ENCODE results near the gene GNB1. TPM values are rescaled to one million over a fixed set of nuclear protein-coding genes. Genes with fewer than 3 reads are reported as not detected.
A peak's percentile ranks its signal among the peaks of the same experiment; 100 is the strongest.

The GNB1 gene
- total and polyA plus RNA-seq, 9 of the 15 experiments (the other 6 are each of a cell fraction or from before 2014, with no cell fraction given): 34.3 to 388 (median 114) TPM

DNA sequence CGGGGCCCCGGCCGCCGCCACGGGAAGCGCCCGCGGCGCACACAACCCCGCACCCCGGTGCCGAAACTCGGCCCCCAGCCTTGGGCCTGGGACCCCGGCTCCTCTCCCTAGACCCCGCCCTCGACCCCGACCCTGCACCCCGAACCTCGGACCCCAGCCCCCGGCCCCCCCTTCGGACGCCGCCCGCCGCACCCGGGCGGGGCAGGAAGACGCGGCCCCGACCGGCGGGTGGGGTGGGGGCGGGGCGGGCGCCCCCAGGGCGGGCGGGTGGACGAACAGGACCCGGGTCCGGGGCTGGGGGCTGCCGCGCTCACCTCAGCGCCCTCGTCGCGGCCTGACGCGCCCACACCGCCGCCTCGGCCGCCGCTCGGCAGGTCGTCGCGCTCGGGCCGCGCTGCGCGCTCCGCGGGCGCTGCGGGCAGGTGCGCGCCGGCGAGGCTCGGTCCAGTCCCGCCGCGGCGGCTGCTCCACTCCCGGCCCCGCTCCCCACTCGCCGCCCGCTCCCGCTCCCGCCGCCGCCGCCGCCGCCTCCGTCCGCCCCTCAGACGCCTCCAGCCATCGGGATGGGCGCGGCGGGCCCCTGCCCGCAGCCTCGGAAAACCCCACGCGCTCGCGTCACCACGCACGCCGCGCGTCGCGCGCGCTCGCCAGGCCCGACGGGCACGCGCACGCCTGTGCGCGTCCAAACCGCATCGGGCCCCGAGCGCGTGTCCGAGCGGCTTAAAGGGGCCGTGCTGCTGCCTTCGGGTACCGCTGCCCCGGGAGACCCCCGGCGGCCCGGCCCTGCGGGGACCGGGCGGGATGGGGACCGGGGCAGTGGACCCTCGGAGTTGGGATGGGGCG is at the start of gene GNB1 (continued):
- TF ChIP-seq FOXA3 (CRISPR knock-in tag; conservative IDR thresholded peaks at IDR 0.05 in 1 of 2, IDR thresholded peaks at IDR 0.05 in 1 of 2) (no peak), ZNF23 (CRISPR knock-in tag; IDR thresholded peaks at IDR 0.05) (no peak), ELF2 (CRISPR knock-in tag; IDR thresholded peaks at IDR 0.05) (no peak), CBFA2T3 (IDR thresholded peaks at IDR 0.05) (no peak), KLF6 (CRISPR knock-in tag; IDR thresholded peaks at IDR 0.05; ENCODE audit: borderline replicate concordance) (0 out of 2 replicates have a peak, but pooled peaks have one; percentile 54), PHTF2 (CRISPR knock-in tag; IDR thresholded peaks at IDR 0.05) (no peak), ATF4 (CRISPR knock-in tag; IDR thresholded peaks at IDR 0.05) (0 out of 2 replicates have a peak, but pooled peaks have one; percentile 34), HCFC1 (IDR thresholded peaks at IDR 0.05; ENCODE audit: low read depth, low read length) (peak; percentile 68), TEAD1 (CRISPR knock-in tag; IDR thresholded peaks at IDR 0.05) (peak in 1 of 2 experiments; percentile 60; a peak in 1 of 4 replicates), NONO (IDR thresholded peaks at IDR 0.05; ENCODE audit: low read depth in 2 of 2, low read length in 1 of 2) (peak in 1 of 2 experiments; percentile 92; a peak in 2 of 4 replicates), CREB1 (IDR thresholded peaks at IDR 0.05) (peak; percentile 95), CREB1 (CRISPR knock-in tag; IDR thresholded peaks at IDR 0.05) (peak; percentile 86), ZNF140 (CRISPR knock-in tag; IDR thresholded peaks at IDR 0.05) (no peak), ARID1B (IDR thresholded peaks at IDR 0.05) (no peak), ETV5 (CRISPR knock-in tag; IDR thresholded peaks at IDR 0.05; ENCODE audit: low read depth) (no peak), SRSF1 (IDR thresholded peaks at IDR 0.05; ENCODE audit: low read depth, low read length) (no peak), NFATC3 (IDR thresholded peaks at IDR 0.05) (no peak), YBX1 (IDR thresholded peaks at IDR 0.05) (no peak), SMAD4 (CRISPR knock-in tag; conservative IDR thresholded peaks at IDR 0.05) (peak; percentile 92), FOS (IDR thresholded peaks at IDR 0.05; ENCODE audit: extremely low read depth, insufficient read length) (no peak), ETV1 (tag; conservative IDR thresholded peaks at IDR 0.05; ENCODE audit: low read depth) (no peak), ZNF175 (CRISPR knock-in tag; IDR thresholded peaks at IDR 0.05; ENCODE audit: low read depth) (peak; percentile 85), CXXC5 (CRISPR knock-in tag; IDR thresholded peaks at IDR 0.05) (peak; percentile 99), ZNF134 (CRISPR knock-in tag; conservative IDR thresholded peaks at IDR 0.05) (no peak)
- TF ChIP-seq, protein P1, sequence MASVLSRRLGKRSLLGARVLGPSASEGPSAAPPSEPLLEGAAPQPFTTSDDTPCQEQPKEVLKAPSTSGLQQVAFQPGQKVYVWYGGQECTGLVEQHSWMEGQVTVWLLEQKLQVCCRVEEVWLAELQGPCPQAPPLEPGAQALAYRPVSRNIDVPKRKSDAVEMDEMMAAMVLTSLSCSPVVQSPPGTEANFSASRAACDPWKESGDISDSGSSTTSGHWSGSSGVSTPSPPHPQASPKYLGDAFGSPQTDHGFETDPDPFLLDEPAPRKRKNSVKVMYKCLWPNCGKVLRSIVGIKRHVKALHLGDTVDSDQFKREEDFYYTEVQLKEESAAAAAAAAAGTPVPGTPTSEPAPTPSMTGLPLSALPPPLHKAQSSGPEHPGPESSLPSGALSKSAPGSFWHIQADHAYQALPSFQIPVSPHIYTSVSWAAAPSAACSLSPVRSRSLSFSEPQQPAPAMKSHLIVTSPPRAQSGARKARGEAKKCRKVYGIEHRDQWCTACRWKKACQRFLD (CRISPR knock-in tag; IDR thresholded peaks at IDR 0.05): peak; percentile 94; the same call in 1 of the 2 replicates
- TF ChIP-seq, protein P2, sequence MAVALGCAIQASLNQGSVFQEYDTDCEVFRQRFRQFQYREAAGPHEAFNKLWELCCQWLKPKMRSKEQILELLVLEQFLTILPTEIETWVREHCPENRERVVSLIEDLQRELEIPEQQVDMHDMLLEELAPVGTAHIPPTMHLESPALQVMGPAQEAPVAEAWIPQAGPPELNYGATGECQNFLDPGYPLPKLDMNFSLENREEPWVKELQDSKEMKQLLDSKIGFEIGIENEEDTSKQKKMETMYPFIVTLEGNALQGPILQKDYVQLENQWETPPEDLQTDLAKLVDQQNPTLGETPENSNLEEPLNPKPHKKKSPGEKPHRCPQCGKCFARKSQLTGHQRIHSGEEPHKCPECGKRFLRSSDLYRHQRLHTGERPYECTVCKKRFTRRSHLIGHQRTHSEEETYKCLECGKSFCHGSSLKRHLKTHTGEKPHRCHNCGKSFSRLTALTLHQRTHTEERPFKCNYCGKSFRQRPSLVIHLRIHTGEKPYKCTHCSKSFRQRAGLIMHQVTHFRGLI (CRISPR knock-in tag; IDR thresholded peaks at IDR 0.05): no peak
